Peyer's patch (tissue), 4 donors: ENCODE measurements around the gene CPHXL.

Experiments
- CTCF ChIP-seq, 6 experiments: fragments of 450-650 bp in 4 of 6; fragments of 200-600 bp in 2 of 6; sonication (generic) in 1 of 6; IDR thresholded peaks; one replicate each; pipeline ENCODE4 v1.5.1; 2017 to 2019; ENCODE audit warnings: antibody characterized with exemption in 6 of 6, mild to moderate bottlenecking in 3 of 6, moderate library complexity in 1 of 6
- POLR2A ChIP-seq, 2 donors: fragments of 450-650 bp; IDR thresholded peaks; one replicate each; pipeline ENCODE4 v1.5.1; 2017; ENCODE audit warnings: antibody characterized with exemption in 2 of 2, mild to moderate bottlenecking in 2 of 2, moderate library complexity in 2 of 2

- no peak for TF ChIP-seq POLR2A (IDR thresholded peaks at IDR 0.05)
- TF ChIP-seq CTCF (IDR thresholded peaks at IDR 0.05): no peak
Observed at GRCh38 chr16:75682308-75682707, 44.0 kb downstream of the CPHXL start.
